ENCODE results near the gene XIRP2. TPM values are rescaled to one million over a fixed set of nuclear protein-coding genes. Genes with fewer than 3 reads are reported as not detected.

The XIRP2 gene
- total and polyA plus RNA-seq, 2 of the 8 experiments (the other 6 are each of a cell fraction or from before 2014, with no cell fraction given), result 0.11 TPM; not detected in 1

DNA sequence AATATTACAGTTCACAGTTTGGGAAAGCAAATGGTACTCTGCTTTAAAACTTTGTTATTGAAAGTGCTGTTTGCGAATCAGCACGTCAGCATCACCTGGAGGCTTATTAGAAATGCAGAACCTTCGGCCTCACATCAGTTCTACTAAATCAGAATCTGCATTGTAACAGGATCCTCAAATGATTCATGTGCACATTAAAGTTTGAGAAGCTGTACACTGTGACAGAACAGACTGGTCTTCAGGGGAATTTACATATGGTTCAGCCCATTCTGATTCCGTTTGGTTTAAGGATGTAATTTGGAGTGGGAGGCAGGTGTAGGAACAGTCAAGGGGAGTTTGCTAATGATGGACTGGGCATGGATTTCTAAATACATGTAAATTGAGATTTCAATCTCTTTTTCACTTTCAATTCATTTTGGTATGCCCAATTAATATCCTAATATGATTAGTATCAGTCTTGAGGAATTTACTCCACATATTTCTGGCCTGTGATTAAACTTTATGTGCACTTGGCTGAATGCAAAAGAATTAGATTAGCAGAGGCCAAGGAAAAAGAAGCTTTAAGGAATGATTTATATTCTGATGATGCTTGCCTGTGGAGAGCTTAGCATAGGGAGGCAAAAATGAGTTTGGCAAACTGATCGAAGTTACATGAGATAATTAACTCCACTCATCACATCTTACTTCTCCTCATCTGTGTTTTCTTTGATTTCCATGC, 248.8 kb downstream of the XIRP2 start (continued):
- TF ChIP-seq POLR2AphosphoS5 (IDR thresholded peaks at IDR 0.05; ENCODE audit: low read depth, low read length) (no peak), RNF2 (IDR thresholded peaks at IDR 0.05; ENCODE audit: borderline replicate concordance, low read depth, low read length, missing control alignments, poor library complexity, severe bottlenecking) (no peak)

Data from H1 (cell line).